Uterus (tissue), 2 donors: ENCODE data around the gene RRAS2.

Experiments
- CTCF ChIP-seq, 4 experiments: fragments of 200-600 bp in 2 of 4; fragments of 450-650 bp in 2 of 4; sonication (generic) in 2 of 4; IDR thresholded peaks; one replicate each; pipeline ENCODE4 v1.5.1; 2016 to 2019; ENCODE audit warnings: antibody characterized with exemption in 4 of 4, mild to moderate bottlenecking in 2 of 4, moderate library complexity in 1 of 4
- POLR2A ChIP-seq, 2 donors: fragments of 450-650 bp; IDR thresholded peaks; one replicate each; pipeline ENCODE4 v1.6.1; 2016; ENCODE audit warnings: antibody characterized with exemption in 2 of 2, mild to moderate bottlenecking in 1 of 2, moderate library complexity in 1 of 2

DNA sequence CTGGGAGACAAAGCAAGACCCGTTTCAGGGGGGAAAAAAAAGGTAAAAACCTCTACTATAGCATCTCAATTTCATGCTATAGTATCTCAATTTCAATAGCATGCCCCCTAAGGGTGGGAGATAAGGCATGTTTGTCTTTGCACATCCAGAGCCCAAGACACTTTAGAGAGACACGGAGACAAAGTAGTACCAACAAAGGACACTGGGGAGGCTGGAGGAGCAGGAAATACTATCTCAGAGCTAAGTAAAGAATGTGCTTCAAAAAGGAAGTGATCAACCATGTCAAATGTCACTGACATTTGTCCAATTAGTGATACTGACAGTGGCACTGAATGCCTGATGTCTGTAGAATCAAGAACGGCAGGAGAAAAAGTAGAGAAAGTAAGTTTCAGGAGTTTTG is 68.6 kb downstream of the RRAS2 start:
- no peak for TF ChIP-seq CTCF (IDR thresholded peaks at IDR 0.05)
- TF ChIP-seq POLR2A (IDR thresholded peaks at IDR 0.05), result no peak
